WTC11 (cell line): ENCODE measurements around the gene TVP23C. TPM values are rescaled to one million over a fixed set of nuclear protein-coding genes. Genes with fewer than 3 reads are reported as not detected.
"Not testable (repeated sequence)": the region's sequence is repeated elsewhere in the genome, so short reads cannot be mapped to it uniquely, and the experiment has no call there.

Source experiments
- ATAC-seq: fragments of 200-7000 bp; cut with Tn5 transposase; 2 replicates; pipeline ENCODE4 v1.10.0; 2021; ENCODE audit warnings: mild to moderate bottlenecking, moderate library complexity
- CTCF ChIA-PET: fragments of 300-600 bp; sonication (Branson Sonifier 250); formaldehyde crosslinking; loops from one replicate; lab custom pipeline; 2021; ENCODE audit warnings: antibody characterized with exemption; lab: Charles Lee
- POLR2A ChIA-PET: fragments of 350-600 bp; sonication (Branson Sonifier 250); formaldehyde crosslinking; loops from one replicate; lab custom pipeline; 2021; ENCODE audit warnings: antibody characterized with exemption; lab: Charles Lee
- DNase-seq: peaks from one replicate; pipeline ENCODE4 v3.0.0; 2021; ENCODE audit warnings: low spot score
- H3K27ac Mint-ChIP-seq: 2 replicates; pipeline ENCODE4 v1.8.0; 2021; ENCODE audit warnings: mixed read lengths
- H3K27me3 Mint-ChIP-seq: 2 replicates; pipeline ENCODE4 v1.8.0; 2021; ENCODE audit warnings: low read depth, mild to moderate bottlenecking, moderate library complexity, mixed read lengths
- H3K36me3 Mint-ChIP-seq: 2 replicates; pipeline ENCODE4 v1.8.0; 2021; ENCODE audit warnings: mixed read lengths
- H3K4me1 Mint-ChIP-seq: 2 replicates; pipeline ENCODE4 v1.8.0; 2022; ENCODE audit warnings: mixed read lengths
- H3K4me3 Mint-ChIP-seq: 2 replicates; pipeline ENCODE4 v1.8.0; 2021; ENCODE audit warnings: mild to moderate bottlenecking, moderate library complexity, mixed read lengths
- H3K9me3 Mint-ChIP-seq: 2 replicates; pipeline ENCODE4 v1.8.0; 2021; ENCODE audit warnings: mixed read lengths
- total RNA-seq: library from RNA; stranded (reverse); gene quantifications from 3 replicates; pipeline ENCODE4 v1.2.3, GENCODE V29; 2021

The TVP23C gene
- total RNA-seq, 1 experiment from 2014 or later: 16.9 TPM

- CTCF ChIA-PET, H3K27ac Mint-ChIP-seq, H3K36me3 Mint-ChIP-seq, DNase-seq, H3K4me3 Mint-ChIP-seq, H3K9me3 Mint-ChIP-seq, POLR2A ChIA-PET, ATAC-seq, H3K27me3 Mint-ChIP-seq: not testable (repeated sequence)
- peaks cover 19% of the 10 kb centered on the region for H3K4me1 Mint-ChIP-seq
These were observed 13.6 kb upstream of the TVP23C start for GRCh38 chr17:15576848-15577247.

- H3K9me3 Mint-ChIP-seq, H3K27me3 Mint-ChIP-seq, DNase-seq, H3K27ac Mint-ChIP-seq, H3K4me3 Mint-ChIP-seq, H3K36me3 Mint-ChIP-seq, POLR2A ChIA-PET, ATAC-seq, CTCF ChIA-PET: not testable (repeated sequence)
- H3K4me1 Mint-ChIP-seq: peaks cover 27% of the 10 kb centered on the region
These were observed 11.4 kb upstream of the TVP23C start for GRCh38 chr17:15574660-15575059.

- ATAC-seq (peak; percentile 84), DNase-seq (peak; percentile 18)
- H3K27ac Mint-ChIP-seq, POLR2A ChIA-PET, H3K36me3 Mint-ChIP-seq, CTCF ChIA-PET, H3K27me3 Mint-ChIP-seq, H3K9me3 Mint-ChIP-seq, H3K4me3 Mint-ChIP-seq: not testable (repeated sequence)
- H3K4me1 Mint-ChIP-seq: peaks cover 28% of the 10 kb centered on the region
These were observed 10.6 kb upstream of the TVP23C start for GRCh38 chr17:15573870-15574269.

GRCh38 chr17:15562613-15563374 lies 489 bp downstream of the TVP23C start:
- peaks cover 25% of the 10 kb centered on the region for H3K4me1 Mint-ChIP-seq
- peak overlapping the region; percentile 94 for H3K4me3 Mint-ChIP-seq
- H3K27me3 Mint-ChIP-seq, CTCF ChIA-PET, H3K36me3 Mint-ChIP-seq, POLR2A ChIA-PET, H3K9me3 Mint-ChIP-seq, DNase-seq, H3K27ac Mint-ChIP-seq: not testable (repeated sequence)
- ATAC-seq: peak; percentile 50

GRCh38 chr17:15561439-15561838 lies 1.8 kb downstream of the TVP23C start:
- peaks cover 31% of the 10 kb centered on the region for H3K4me1 Mint-ChIP-seq
- H3K27me3 Mint-ChIP-seq, H3K27ac Mint-ChIP-seq, ATAC-seq, H3K9me3 Mint-ChIP-seq, H3K4me3 Mint-ChIP-seq, POLR2A ChIA-PET, CTCF ChIA-PET, H3K36me3 Mint-ChIP-seq, DNase-seq: not testable (repeated sequence)

- ATAC-seq, H3K9me3 Mint-ChIP-seq, CTCF ChIA-PET, H3K4me3 Mint-ChIP-seq, H3K27ac Mint-ChIP-seq, POLR2A ChIA-PET, H3K27me3 Mint-ChIP-seq, DNase-seq: not testable (repeated sequence)
- Mint-ChIP-seq H3K4me1 (peaks cover 32% of the 10 kb centered on the region), H3K36me3 (peaks cover 15% of the 10 kb centered on the region)
These were observed 4.7 kb downstream of the TVP23C start for GRCh38 chr17:15558403-15559105.

GRCh38 chr17:15557334-15557832 lies 5.9 kb downstream of the TVP23C start:
- H3K27ac Mint-ChIP-seq, CTCF ChIA-PET, ATAC-seq, H3K4me3 Mint-ChIP-seq, POLR2A ChIA-PET, H3K9me3 Mint-ChIP-seq, H3K27me3 Mint-ChIP-seq, DNase-seq: not testable (repeated sequence)
- peaks cover 32% of the 10 kb centered on the region for H3K4me1 Mint-ChIP-seq
- peaks cover 15% of the 10 kb centered on the region for H3K36me3 Mint-ChIP-seq

- DNase-seq, H3K9me3 Mint-ChIP-seq, POLR2A ChIA-PET, H3K27ac Mint-ChIP-seq, H3K27me3 Mint-ChIP-seq, CTCF ChIA-PET, H3K4me3 Mint-ChIP-seq: not testable (repeated sequence)
- H3K4me1 Mint-ChIP-seq: peaks cover 12% of the 10 kb centered on the region
- H3K36me3 Mint-ChIP-seq: peaks cover 10% of the 10 kb centered on the region
- ATAC-seq: peak; percentile 75
These were observed 10.4 kb downstream of the TVP23C start for GRCh38 chr17:15552932-15553331.

- POLR2A ChIA-PET: interaction anchor here (0.7 kb wide), 1 partner anchor 735 kb away, joined by 4 read pairs; no protein-coding TSS in a partner anchor
- H3K36me3 Mint-ChIP-seq: peaks cover 17% of the 10 kb centered on the region
- H3K4me3 Mint-ChIP-seq, H3K27me3 Mint-ChIP-seq, H3K27ac Mint-ChIP-seq, DNase-seq, H3K4me1 Mint-ChIP-seq, H3K9me3 Mint-ChIP-seq, ATAC-seq, CTCF ChIA-PET: not testable (repeated sequence)
These were observed 13.7 kb downstream of the TVP23C start for GRCh38 chr17:15549552-15549951.

- H3K27me3 Mint-ChIP-seq, H3K4me1 Mint-ChIP-seq, ATAC-seq, CTCF ChIA-PET, H3K9me3 Mint-ChIP-seq, H3K4me3 Mint-ChIP-seq, H3K27ac Mint-ChIP-seq, POLR2A ChIA-PET, DNase-seq: not testable (repeated sequence)
- peaks cover 26% of the 10 kb centered on the region for H3K36me3 Mint-ChIP-seq
These were observed 16.7 kb downstream of the TVP23C start for GRCh38 chr17:15546604-15547003.

GRCh38 chr17:15540371-15541219 lies 22.7 kb downstream of the TVP23C start:
- H3K4me3 Mint-ChIP-seq, POLR2A ChIA-PET, H3K27me3 Mint-ChIP-seq, CTCF ChIA-PET, H3K27ac Mint-ChIP-seq, H3K9me3 Mint-ChIP-seq, DNase-seq: not testable (repeated sequence)
- peaks cover 10% of the 10 kb centered on the region for H3K4me1 Mint-ChIP-seq
- peak; percentile 61 for ATAC-seq
- H3K36me3 Mint-ChIP-seq: peaks cover 28% of the 10 kb centered on the region
